HT1080 (cell line): ENCODE measurements around the gene SET. TPM values are rescaled to one million over a fixed set of nuclear protein-coding genes. Genes with fewer than 3 reads are reported as not detected.

Experiments used
- DNase-seq: peaks from one replicate; pipeline ENCODE4 v3.0.0-alpha.2; 2015; ENCODE audit warnings: low read depth
- small RNA-seq: library from RNA; depleted of rRNA; stranded (forward); fragments of <200 nt; gene quantifications from one replicate; pipeline ENCODE3, GENCODE V24; 2014
- total RNA-seq: library from RNA; depleted of rRNA; stranded (reverse); fragments of >200 nt; shearing (Covaris generic); gene quantifications from 2 replicates; pipeline ENCODE4 v1.2.3, GENCODE V29; 2014; rRNA removed

SET gene
- total RNA-seq, 1 experiment from 2014 or later = 720 TPM

GRCh38 chr9:128728298-128728697 is 39.3 kb downstream of the SET start:
- DNase-seq = no peak

DNA sequence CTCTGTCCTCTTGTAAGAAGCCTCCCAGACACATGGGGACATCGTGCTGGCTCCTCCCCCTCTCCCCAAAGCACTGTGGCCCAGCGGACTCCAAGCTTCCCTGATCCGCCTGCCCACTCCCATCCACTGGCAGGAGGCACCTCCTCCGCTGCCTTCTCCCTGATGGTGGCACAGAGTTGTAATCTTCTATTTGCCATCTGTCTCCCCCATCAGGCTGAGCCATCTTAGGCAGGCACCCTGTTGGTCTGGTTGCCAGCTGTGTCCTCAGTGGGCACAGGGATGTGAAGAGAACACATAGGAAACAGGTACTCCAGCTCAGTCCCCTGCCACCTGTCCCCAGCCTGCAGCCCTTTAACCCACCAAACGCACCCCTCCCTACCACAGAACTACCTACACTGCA is 40.3 kb downstream of the SET start:
- DNase-seq = no peak

GRCh38 chr9:128729766-128730517 is 40.9 kb downstream of the SET start:
- DNase-seq = no peak

- no peak for DNase-seq
Observed at GRCh38 chr9:128731093-128731492, 42.1 kb downstream of the SET start.

GRCh38 chr9:128731691-128732090 is 42.7 kb downstream of the SET start:
- no peak for DNase-seq

- DNase-seq = no peak
Observed at GRCh38 chr9:128732576-128732975, 43.6 kb downstream of the SET start.

GRCh38 chr9:128733256-128733655 is 44.2 kb downstream of the SET start:
- peak; percentile 87 for DNase-seq

- DNase-seq = no peak
Observed at GRCh38 chr9:128735373-128735772, 46.4 kb downstream of the SET start.

GRCh38 chr9:128742401-128742800 is 53.4 kb downstream of the SET start:
- no peak for DNase-seq

GRCh38 chr9:128743421-128743820 is 54.4 kb downstream of the SET start:
- no peak for DNase-seq

Small RNA genes within 50 kb of the gene (small RNA-seq; reads per million reads assigned to genes)
- not detected for gene RF00017
- not detected for gene RN7SL560P

Other genes with a start within 250 kb of the SET start
- gene ODF2, start 233.2 kb upstream of the SET start, total RNA-seq = 37.1 and 39.8 TPM in 2 replicates
- gene GLE1, start 184.5 kb upstream of the SET start, total RNA-seq = 39.0 and 45.0 TPM in 2 replicates
- 177 and 204 TPM in 2 replicates for gene SPTAN1, start 136.6 kb upstream of the SET start, total RNA-seq
- 134 and 149 TPM in 2 replicates for gene DYNC2I2, start 32.4 kb upstream of the SET start, total RNA-seq
- 4.8 TPM in 2 replicates for gene PKN3, start 13.3 kb downstream of the SET start, total RNA-seq
- gene ZDHHC12, start 34.9 kb downstream of the SET start, total RNA-seq = 61.1 and 88.3 TPM in 2 replicates
- 6.6 and 12.3 TPM in 2 replicates for gene ZER1, start 82.7 kb downstream of the SET start, total RNA-seq
- gene TBC1D13, start 98.0 kb downstream of the SET start, total RNA-seq = 19.2 and 23.9 TPM in 2 replicates
- 22.0 and 29.3 TPM in 2 replicates for gene ENDOG, start 129.3 kb downstream of the SET start, total RNA-seq
- gene SPOUT1, start 140.6 kb downstream of the SET start, total RNA-seq = 32.2 and 36.0 TPM in 2 replicates
- gene KYAT1, start 192.7 kb downstream of the SET start, total RNA-seq = 7.7 and 8.6 TPM in 2 replicates
- 65.0 and 71.5 TPM in 2 replicates for gene LRRC8A, start 192.9 kb downstream of the SET start, total RNA-seq
- 0.16 TPM in 1 of 2 replicates, not detected in the other for gene PHYHD1, start 231.8 kb downstream of the SET start, total RNA-seq